GM19035 (cell line): ENCODE measurements around the gene FNDC3A.
"Not testable (repeated sequence)": the region's sequence is repeated elsewhere in the genome, so short reads cannot be mapped to it uniquely, and the experiment has no call there.

Source experiments
- ATAC-seq: cut with Tn5 transposase; IDR thresholded peaks from one replicate; pipeline ENCODE4 v1.9.1; 2021; ENCODE audit not compliant: unreplicated experiment

Gene FNDC3A

GRCh38 chr13:48975101-48975855 is 434 bp upstream of the FNDC3A start:
- ATAC-seq = peak; percentile 25

GRCh38 chr13:48976576-48977285 is 1.0 kb downstream of the FNDC3A start:
- peak; percentile 10 for ATAC-seq

- ATAC-seq = no peak
Observed at GRCh38 chr13:48977286-48977625, 1.5 kb downstream of the FNDC3A start.

DNA sequence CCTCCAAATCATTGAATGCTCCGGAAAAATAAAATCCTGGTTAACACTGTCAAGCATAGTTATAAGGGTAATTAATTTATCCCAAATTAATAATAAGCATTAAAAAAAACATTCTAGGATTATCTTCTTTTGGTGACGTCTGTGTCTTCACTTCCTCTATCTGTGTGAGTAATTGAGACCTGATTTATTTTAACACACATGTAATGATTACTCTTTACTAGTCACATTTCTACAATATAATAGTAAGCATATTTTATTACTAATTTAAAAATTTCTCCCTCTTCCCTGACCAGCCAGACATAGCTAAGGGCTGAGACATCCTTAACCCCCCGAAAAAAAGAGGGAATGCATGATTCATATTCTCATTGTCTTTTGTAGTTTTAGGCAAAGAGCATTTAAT is 2.3 kb downstream of the FNDC3A start:
- ATAC-seq = no peak

GRCh38 chr13:48978942-48979601 is 3.4 kb downstream of the FNDC3A start:
- ATAC-seq = no peak

DNA sequence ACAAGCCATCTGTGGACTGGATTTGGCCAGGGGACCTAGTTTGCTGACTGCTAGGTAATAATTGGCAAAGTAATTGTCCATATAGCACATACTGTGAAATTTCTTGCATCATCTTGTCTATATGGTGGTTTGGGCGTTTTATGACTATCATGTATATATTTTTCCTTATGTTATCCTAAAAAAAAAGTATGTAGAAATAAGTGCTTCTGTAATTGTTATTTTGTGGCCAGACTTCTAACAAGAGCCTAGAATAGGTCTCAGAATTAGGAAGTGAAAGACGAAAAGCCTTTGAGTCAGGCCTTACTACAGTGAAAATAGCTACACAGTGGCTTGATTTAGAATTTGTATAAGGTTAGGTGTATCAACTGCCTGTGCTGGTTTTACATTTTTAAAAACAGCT is 4.2 kb downstream of the FNDC3A start:
- ATAC-seq = peak; percentile 43

- ATAC-seq = no peak
Observed at GRCh38 chr13:48983331-48983730, 7.6 kb downstream of the FNDC3A start.

- ATAC-seq = no peak
Observed at GRCh38 chr13:48985756-48986155, 10.0 kb downstream of the FNDC3A start.

GRCh38 chr13:48990900-48991299 is 15.2 kb downstream of the FNDC3A start:
- no peak for ATAC-seq

DNA sequence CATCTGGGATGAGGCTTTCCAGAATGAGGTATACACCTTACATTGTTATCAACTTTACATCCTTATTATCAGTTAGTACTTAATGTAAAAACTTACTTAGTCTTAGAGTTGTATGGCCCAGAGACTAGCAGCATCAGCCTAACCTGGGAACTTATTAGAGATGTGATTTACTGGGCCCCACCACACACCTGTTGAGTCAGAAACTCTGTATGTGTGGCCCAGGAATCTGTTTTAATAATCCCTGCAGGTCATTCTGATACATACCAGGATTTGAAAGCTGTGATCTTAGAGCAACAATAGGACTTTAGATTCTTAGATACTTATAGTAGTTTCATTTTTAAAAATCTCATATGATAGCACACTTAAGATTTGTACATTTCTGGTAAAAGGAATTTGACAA is 17.4 kb downstream of the FNDC3A start:
- ATAC-seq = no peak

- peak; percentile 64 for ATAC-seq
Observed at GRCh38 chr13:48994706-48995105, 19.0 kb downstream of the FNDC3A start.

DNA sequence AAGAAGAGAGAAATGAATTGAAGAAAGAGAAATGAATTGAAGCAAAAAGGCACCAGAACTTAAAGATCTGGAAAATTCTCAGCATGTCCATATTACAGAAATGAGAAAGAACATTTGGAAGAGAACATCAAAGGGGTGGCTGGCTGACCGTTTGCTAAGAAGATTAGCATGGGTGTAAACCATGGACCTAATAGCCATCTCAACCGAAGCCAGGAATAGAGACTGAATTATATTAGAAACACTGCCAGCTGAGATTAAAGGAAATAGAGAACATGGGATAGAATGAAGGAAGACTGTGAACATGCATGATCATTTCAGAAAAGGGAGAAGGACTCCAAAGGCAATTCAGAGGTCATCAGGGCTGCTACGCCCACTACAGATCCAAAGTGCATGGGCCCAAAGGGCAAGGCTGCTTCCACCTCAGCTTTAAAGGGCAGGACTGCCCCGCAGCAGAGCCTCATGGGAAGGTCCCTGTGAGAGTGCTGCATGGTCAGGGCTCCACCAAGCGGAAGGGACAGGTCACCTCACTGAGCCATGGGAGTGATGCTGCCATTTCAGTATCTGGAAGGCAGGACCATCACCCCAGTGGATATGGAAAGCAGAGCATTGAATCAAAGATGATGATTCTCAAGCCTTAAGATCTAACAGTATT is 23.1 kb downstream of the FNDC3A start:
- ATAC-seq = no peak

- no peak for ATAC-seq
Observed at GRCh38 chr13:49000247-49000646, 24.5 kb downstream of the FNDC3A start.

DNA sequence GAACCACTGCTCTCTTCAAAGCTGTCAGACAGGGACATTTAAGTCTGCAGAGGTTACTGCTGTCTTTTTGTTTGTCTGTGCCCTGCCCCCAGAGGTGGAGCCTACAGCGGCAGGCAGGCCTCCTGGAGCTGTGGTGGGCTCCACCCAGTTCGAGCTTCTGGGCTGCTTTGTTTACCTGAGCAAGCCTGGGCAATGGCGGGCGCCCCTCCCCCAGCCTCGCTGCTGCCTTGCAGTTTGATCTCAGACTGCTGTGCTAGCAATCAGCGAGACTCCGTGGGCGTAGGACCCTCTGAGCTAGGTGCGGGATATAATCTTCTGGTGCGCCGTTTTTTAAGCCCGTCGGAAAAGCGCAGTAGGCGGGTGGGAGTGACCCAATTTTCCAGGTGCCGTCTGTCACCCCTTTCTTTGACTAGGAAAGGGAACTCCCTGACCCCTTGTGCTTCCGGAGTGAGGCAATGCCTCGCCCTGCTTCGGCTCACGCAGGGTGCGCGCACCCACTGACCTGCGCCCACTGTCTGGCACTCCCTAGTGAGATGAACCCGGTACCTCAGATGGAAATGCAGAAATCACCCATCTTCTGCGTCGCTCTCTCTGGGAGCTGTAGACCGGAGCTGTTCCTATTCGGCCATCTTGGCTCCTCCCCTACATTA is 43.4 kb downstream of the FNDC3A start:
- ATAC-seq = not testable (repeated sequence)

GRCh38 chr13:49020328-49020727 is 44.6 kb downstream of the FNDC3A start:
- no peak for ATAC-seq

GRCh38 chr13:49020940-49021553 is 45.3 kb downstream of the FNDC3A start:
- no peak for ATAC-seq

DNA sequence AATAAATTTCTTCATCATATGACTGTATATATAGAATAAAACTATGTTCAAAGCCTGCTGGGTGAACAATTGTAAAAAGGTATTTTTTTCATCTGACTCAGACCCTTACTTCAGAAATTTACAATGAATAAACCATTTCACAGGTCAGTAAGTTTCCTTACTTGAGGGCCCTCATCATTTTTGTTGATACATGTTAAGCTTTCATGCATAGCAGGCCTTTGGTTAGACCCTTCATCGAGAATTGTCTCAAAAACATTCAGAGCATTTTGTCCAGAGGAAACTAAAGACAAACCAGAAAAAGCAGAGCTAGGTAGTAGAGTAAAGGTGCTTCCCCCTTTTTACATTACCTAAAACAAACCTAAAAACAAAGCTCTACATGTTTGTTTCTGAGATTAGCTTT is 46.2 kb downstream of the FNDC3A start:
- ATAC-seq = no peak

DNA sequence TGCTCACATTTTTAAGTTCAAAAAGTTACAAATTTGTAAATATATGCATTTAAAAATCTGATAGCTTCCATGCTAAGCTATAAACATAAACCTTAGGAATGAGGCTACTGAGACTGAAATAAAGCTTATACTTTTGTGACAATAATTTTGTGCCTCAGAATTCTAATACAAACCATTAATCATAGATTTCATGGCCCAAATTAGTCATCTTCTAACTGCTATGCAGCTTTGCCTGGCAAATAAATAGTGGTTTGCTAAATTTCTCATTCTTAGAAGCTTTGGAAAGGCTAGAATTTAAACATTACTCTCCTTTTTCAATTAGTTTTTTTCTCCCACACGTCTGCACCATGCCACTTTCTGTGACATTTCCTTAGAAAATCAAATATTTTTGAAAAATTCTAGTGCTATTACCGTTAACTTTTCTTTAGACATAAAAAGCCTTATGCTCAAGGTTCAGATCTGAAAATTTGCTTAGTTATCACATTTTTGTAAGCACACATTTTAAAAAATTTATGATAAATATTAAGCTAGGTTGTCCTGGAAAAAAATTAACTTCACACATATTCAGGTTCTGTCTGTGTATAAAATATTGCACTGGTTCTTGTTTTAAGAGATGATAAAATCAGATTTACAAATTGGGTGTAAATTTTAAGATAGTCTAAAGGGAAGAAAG is 46.9 kb downstream of the FNDC3A start:
- no peak for ATAC-seq

DNA sequence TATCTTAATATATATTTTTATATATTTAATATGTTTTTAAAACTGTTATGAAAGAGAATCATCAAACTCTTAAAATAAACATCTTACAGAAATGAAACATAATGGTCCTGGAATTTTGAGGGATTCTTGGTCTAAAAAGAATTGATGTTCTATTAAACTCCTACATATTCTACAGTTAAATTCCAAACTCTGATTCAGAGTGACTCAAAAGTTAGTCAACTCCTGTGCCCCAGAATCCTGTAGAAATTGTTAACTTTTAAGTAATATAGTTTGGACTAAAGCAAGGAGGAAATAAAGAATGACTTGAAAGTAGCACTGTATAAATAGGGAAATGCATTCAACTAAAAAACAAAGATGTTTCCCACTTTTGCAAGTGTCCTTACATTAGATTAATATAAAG is 47.7 kb downstream of the FNDC3A start:
- no peak for ATAC-seq

GRCh38 chr13:49026851-49027250 is 51.1 kb downstream of the FNDC3A start:
- ATAC-seq = no peak
